HG02571 (cell line): ENCODE measurements around the gene PREPL.
"Not testable (repeated sequence)": the region's sequence is repeated elsewhere in the genome, so short reads cannot be mapped to it uniquely, and the experiment has no call there.

Experiments used
- ATAC-seq: cut with Tn5 transposase; IDR thresholded peaks from one replicate; pipeline ENCODE4 v1.9.1; 2021; ENCODE audit warnings: mild to moderate bottlenecking, moderate library complexity; ENCODE audit not compliant: unreplicated experiment

The PREPL gene

GRCh38 chr2:44349506-44349905 is 11.8 kb downstream of the PREPL start:
- ATAC-seq = no peak

DNA sequence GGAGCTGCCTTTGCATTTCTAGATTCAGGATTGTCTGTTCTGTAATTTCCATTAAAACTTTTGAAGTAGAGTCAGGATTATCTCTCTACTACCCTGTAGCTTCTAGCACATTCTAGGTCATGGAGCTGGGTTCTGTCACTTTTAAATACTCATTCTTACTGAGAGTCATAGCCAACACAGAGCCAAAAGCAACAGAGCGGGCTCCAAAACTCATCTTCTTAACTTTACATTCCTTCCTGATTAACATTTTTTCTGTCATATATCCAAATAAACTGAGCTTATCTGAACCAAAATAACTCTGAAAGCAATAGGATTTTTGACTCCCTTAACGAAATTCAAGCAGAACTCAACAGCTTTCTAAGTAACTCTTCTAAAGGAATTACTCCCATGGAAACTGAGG is 12.9 kb downstream of the PREPL start:
- ATAC-seq = no peak

DNA sequence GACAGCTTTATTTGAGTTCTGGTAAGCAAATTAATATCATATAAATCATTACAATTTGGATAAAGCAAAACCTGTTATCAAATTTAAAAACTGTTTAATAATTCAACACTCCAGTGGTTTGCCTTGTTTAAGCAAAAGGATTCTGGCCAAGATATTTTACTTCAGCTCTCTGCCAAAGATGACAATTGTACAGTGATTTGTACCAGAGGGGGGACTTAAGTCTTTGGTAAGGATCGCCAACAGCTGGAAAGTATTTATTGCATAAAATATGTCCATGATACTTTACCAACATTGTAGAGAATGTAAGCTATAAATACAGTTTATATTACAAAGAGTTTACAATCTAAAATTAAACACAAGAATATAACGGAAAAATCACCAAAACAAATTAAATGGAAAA is 13.8 kb downstream of the PREPL start:
- no peak for ATAC-seq

DNA sequence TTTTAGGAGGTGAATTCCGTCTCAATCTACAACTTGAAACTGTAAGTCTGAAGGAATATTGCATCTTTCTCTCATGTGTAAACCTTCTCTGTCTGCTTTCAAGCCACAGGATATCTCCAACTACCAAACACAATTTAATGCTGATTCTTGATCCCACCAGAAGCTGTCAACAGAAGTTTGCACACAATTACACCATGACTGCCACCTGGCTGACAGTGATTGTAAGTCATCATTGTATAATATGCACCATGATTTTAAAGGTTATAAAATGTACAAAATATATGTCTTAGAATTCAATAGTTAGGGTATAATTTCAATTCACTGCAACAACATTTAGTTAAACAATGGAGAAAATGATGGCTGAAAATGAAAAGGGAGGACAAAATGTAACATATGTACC is 18.4 kb downstream of the PREPL start:
- ATAC-seq = no peak

DNA sequence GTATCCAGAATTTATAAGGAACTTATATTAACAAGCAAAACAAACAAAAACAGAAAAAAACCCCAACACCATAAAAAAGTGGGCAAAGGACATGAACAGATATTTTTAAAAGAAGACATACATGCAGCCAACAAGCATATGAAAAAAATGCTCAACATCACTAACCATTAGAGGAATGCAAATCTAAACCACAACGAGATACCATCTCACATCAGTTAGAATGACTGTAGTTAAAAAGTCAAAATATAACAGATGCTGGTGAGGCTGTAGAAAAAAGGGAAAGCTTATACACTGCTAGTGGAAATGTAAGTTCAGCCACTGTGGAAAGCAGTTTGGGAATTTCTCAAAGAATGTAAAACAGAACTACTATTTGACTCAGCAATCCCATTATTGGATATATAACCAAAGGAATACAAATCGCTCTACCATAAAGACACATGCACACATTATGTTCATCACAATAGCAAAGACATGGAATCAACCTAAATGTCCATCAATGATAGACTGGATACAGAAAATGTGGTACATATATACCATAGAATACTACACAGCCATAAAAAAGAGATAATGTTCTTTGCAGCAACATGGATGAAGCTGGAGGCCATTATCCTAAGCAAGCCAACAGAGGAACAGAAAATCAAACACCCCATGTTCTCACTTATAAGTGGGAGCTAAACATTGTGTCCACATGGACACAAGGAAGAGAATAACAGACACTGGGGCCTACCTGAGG is 25.3 kb downstream of the PREPL start:
- ATAC-seq = no peak

- ATAC-seq = no peak
Measured at GRCh38 chr2:44333994-44334393, 27.3 kb downstream of the PREPL start.

DNA sequence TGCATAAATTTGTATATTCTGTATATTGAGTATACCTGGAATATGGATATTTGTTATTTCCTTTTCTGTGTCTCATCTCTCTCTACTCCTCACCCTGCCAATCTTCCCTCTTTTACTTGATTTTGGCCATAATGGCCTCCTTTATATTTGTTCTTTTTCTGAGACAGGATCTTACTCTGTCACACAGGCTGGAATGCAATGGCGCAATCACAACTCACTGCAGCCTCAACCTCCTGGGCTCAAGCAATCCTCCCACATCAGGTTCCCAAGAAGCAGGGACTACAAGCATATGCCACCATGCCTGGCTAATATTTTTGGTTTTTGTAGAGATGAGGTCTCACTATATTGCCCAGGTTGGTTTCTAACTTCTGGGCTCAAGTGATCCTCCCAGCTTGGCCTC is 30.5 kb downstream of the PREPL start:
- ATAC-seq = no peak

DNA sequence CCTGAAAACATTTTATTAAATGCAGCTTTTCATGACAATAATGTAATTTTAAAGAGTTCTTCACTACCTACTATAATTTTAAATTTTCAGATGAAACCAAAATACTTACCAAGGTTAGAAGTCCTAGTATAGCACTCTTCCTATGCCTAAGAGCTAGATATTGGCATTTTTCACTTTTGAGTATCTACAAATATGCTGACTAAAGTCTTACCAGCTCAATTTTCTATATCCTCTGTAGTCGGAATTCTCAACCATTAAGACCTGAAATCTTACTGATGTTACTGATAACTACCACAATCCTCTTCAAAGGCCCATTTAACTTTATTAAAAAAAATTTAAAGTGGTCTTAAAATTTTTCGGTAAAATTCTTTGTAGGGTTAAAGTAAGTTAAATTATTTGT is 32.0 kb downstream of the PREPL start:
- ATAC-seq = no peak

DNA sequence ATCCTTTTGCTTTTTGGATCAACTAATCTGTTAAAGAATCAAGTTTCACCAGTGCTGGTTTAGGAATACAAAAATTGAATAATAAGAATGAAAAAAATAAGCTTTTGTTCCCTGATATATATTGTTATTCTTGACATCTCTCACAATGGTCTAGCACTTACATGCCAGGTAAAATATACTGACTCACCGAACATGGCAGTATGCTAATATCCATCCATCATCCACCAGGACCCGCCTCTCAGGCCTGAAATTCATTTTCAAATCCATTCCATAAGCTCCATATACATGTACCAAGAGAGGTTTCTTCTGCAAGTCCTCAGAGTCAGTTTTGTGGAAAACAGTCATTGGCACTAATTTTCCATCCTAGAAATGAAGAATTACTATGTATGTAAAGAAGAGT is 32.5 kb downstream of the PREPL start:
- ATAC-seq = no peak

GRCh38 chr2:44326548-44327264 is 34.6 kb downstream of the PREPL start:
- ATAC-seq = no peak

DNA sequence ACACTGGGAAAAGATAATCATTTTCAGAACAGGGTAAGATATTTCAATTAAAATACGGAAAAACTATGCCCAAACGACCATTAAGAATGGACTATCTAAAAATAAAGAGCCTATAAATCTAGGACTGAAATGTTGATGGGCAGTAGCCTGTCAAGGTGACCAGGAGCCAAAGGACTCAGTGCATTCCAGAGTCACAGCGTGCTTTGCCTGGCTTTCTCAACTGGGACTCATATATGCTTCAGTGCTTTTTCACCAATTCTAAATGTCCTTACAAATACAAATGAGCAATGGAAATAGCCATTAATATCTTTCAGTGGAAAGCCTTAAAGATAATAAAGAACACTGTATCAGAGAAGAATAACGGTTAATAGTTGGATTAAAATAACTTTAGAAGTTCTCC is 35.4 kb downstream of the PREPL start:
- no peak for ATAC-seq

GRCh38 chr2:44324971-44325426 is 36.3 kb downstream of the PREPL start:
- no peak for ATAC-seq

DNA sequence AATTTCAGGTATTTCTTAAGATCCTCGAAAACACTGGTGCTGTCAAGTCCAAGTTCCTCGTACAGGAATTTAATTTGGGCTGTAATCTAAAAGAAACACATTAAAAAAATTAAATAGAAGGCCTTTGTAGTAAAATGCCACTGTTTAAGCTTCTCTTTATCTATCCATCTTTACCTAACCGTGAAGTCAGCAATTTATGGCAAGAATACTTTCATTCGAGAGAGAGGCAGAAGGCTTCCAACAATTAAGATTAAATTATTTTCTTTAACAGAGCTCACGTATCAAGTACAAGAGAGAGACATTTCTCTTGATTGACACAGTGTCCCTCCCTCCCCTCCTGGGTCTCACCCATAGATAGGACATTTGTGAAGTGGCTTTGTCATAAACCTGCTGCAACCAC is 39.9 kb downstream of the PREPL start:
- ATAC-seq = no peak

GRCh38 chr2:44320832-44321231 is 40.5 kb downstream of the PREPL start:
- ATAC-seq = no peak

DNA sequence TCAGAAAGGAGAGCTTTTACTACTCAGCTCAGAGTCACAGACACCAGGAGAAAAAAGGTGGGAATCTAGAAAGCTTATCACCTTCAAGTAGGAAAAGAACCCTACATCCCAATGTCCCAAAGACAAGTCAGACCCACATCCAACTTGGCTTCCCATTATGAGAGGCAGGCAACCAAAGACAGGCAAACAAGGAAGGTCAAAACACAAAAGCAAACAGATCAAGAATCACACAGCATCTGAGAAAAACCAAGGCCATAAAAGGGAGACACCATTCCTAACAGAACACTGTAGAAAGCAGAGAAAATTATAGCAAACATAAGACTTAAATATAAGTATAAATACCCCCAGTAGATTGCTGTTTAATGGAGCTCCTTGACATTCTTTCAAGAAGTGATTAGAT is 45.3 kb downstream of the PREPL start:
- ATAC-seq = no peak

GRCh38 chr2:44314362-44314761 is 46.9 kb downstream of the PREPL start:
- no peak for ATAC-seq

DNA sequence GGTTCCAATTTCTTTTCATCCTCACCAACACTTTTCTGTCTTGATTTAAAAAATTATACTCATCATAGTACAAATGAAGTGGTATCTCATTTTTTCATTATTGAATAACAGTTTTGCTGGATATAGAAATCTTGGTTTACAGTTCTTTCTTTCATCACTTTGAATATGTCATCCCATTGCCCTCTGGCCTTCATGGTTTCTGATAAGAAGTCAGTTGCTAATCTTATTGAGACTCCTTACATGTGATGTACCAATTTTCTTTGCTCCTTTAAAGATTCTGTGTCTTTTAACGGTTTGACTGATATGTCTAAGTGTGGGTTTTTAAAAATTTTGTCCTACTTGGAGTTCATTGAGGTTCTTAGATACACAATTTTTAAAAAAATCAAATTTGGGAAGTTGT is 51.0 kb downstream of the PREPL start:
- ATAC-seq = no peak

- no peak for ATAC-seq
Measured at GRCh38 chr2:44305882-44306281, 55.4 kb downstream of the PREPL start.

- no peak for ATAC-seq
Measured at GRCh38 chr2:44304258-44304657, 57.0 kb downstream of the PREPL start.

DNA sequence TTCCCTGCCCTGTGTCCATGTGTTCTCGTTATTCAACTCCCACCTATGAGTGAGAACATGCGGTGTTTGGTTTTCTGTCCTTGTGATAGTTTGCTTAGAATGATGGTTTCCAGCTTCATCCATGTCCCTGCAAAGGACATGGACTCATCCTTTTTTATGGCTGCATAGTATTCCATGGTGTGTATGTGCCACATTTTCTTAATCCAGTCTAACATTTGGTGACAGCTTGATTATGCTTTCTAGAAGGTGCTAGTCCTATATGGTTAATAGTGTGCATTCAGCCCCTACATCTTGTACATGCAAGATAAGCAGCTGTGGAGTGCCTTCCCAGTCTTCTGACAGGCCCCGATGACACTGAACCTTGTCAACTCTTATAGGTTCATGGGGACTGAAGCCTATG is 57.5 kb downstream of the PREPL start:
- not testable (repeated sequence) for ATAC-seq

DNA sequence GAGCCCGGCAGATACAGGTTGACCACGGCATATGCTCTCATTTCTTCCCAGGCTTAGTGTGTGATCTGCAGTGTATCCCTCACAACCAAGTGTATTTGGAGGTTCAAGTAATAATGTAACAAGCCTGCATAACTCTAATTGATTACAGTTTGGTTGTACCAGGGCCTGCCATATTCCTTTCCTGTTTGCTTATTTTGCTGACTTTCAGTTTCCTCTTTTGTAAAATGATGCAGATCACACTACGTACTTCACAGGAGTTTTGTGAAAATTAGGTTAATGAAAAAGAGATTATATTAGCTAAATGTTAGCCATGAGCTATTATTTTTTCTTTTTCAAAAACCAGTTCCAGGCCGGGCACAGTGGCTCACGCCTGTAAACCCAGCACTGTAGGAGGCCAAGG is 60.2 kb downstream of the PREPL start:
- ATAC-seq = no peak

GRCh38 chr2:44299635-44300034 is 61.7 kb downstream of the PREPL start:
- no peak for ATAC-seq

GRCh38 chr2:44297431-44297830 is 63.9 kb downstream of the PREPL start:
- no peak for ATAC-seq
